Endodermal cell (in vitro differentiated cells): Measurements from ENCODE around the gene PKLR. TPM values are rescaled to one million over a fixed set of nuclear protein-coding genes. Genes with fewer than 3 reads are reported as not detected.

Experiments used
- DNase-seq: peaks from one replicate; pipeline ENCODE4 v3.0.0-alpha.2; 2017
- H3K27ac ChIP-seq: 2 replicates; pipeline ENCODE4 v1.5.1; 2013; ENCODE audit warnings: mild to moderate bottlenecking, low read depth, low read length, moderate library complexity
- H3K27me3 ChIP-seq: 2 replicates; pipeline ENCODE4 v1.6.1; 2013; ENCODE audit warnings: mild to moderate bottlenecking, low read length, moderate library complexity; ENCODE audit not compliant: insufficient read depth, control insufficient read depth, poor library complexity, severe bottlenecking
- H3K36me3 ChIP-seq: 2 replicates; pipeline ENCODE4 v1.7.0; 2013; ENCODE audit warnings: mild to moderate bottlenecking, low read length, moderate library complexity; ENCODE audit not compliant: control insufficient read depth, insufficient read depth
- H3K4me1 ChIP-seq: one replicate; pipeline ENCODE4 v1.7.0; 2013; ENCODE audit warnings: low read length; ENCODE audit not compliant: control insufficient read depth, insufficient read depth
- H3K4me3 ChIP-seq: 2 replicates; pipeline ENCODE4 v1.5.1; 2013; ENCODE audit warnings: mild to moderate bottlenecking, low read length, moderate library complexity
- H3K9ac ChIP-seq: 2 replicates; pipeline ENCODE4 v1.6.1; 2013; ENCODE audit warnings: mild to moderate bottlenecking, low read length, moderate library complexity; ENCODE audit not compliant: poor library complexity, severe bottlenecking; ENCODE audit errors: extremely low read depth
- H3K9me3 ChIP-seq: 2 replicates; pipeline ENCODE4 v1.6.1; 2013; ENCODE audit warnings: mild to moderate bottlenecking, low read length, moderate library complexity; ENCODE audit not compliant: control insufficient read depth
- H3K27ac Mint-ChIP-seq: 2 replicates; pipeline ENCODE4 v1.8.0; 2020; ENCODE audit warnings: mixed read lengths
- H3K27me3 Mint-ChIP-seq: 2 replicates; pipeline ENCODE4 v1.8.0; 2021; ENCODE audit warnings: mild to moderate bottlenecking, mixed read lengths; ENCODE audit not compliant: insufficient read depth
- H3K36me3 Mint-ChIP-seq: 2 replicates; pipeline ENCODE4 v1.8.0; 2020; ENCODE audit warnings: low read depth, mixed read lengths
- H3K4me1 Mint-ChIP-seq: 2 replicates; pipeline ENCODE4 v1.8.0; 2020; ENCODE audit warnings: mixed read lengths
- H3K4me3 Mint-ChIP-seq: 2 replicates; pipeline ENCODE4 v1.8.0; 2020; ENCODE audit warnings: mild to moderate bottlenecking, moderate library complexity, mixed read lengths
- H3K9me3 Mint-ChIP-seq: 2 replicates; pipeline ENCODE4 v1.8.0; 2020; ENCODE audit warnings: mild to moderate bottlenecking, mixed read lengths
- whole genome bisulfite sequencing, 2 experiments: methylation state at CpG; one replicate each; pipeline versions ENCODE4 v1.1.5 to v1.1.7; 2013; ENCODE audit warnings: missing lambda C conversion rate in 2 of 2, mixed read lengths in 1 of 2; ENCODE audit not compliant: insufficient coverage in 1 of 2, insufficient read length in 1 of 2; 5-methylcytosine and 5-hydroxymethylcytosine counted together
- total RNA-seq, 2 donors: library from RNA; stranded (reverse); fragmentation: NEBNext Ultra II Directional in 1 of 2; extraction: Animal tissue kit (Norgen Biotek cat#: 25700) in 1 of 2; gene quantifications; 2 replicates in 1 of 2; 3 replicates in 1 of 2; pipeline ENCODE4 v1.2.1, GENCODE V29; 2021
- TF ChIP-seq, protein P1 (sequence below): fragments of 200-600 bp; sonication (generic); conservative IDR thresholded peaks from 2 replicates; pipeline ENCODE4 v1.5.0; 2021; ENCODE audit warnings: antibody characterized with exemption, mild to moderate bottlenecking

The PKLR gene
- total RNA-seq, 2 donors from 2014 or later, result 0.40 TPM; not detected in 1

DNA sequence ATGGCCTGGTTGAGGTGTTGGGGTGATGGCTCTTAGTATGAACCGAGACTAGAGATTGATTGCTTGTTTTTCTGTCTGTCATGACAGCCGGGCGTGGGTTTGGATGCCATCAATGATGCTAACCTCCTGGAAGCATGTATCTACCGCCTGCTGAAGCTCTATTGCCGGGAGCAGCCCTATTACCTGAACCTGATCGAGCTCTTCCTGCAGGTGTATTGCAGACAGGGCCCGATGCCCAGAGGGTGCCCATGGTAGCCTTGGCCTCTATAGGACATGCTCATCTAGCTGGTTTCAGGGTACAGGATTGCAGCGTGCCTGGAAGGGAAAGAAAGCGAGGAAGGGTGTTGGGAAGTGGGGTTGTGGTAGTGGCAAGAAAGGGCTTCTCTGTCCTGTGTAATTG lies 16.8 kb upstream of the PKLR start:
- WGBS, 2 experiments, result 96 to 100% methylated on average over 3 to 9 of the region's 9 CpGs
- Mint-ChIP-seq H3K4me3 (no peak overlapping the region), H3K4me1 (peaks cover 23% of the 10 kb centered on the region)

DNA sequence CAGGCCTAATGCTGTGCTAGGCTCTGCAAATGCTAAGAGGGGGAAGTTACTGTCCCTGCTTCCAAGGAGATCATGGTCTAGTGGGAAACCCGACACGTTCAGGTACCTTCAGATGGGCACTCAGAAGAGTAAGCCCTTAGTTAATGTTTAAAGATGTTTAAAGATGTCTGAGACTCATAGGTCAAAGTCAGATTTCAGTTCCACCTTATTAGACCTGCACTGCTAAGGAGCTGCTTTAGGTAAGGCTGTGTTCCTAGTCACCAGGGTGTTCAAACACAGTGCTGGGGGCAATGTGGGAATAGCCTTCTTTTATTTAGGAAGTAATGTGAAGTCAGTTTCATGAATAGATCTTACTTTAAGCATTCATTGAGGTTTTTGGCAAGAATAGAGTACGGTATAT lies 15.7 kb upstream of the PKLR start:
- H3K36me3 ChIP-seq, result peaks cover 64% of the 10 kb centered on the region
- WGBS, 2 experiments, result 96 to 97% methylated on average over 3 of the region's 3 CpGs
- H3K9me3 Mint-ChIP-seq, result no peaks in the 10 kb centered on the region
- peaks cover 1% of the 10 kb centered on the region for H3K4me1 ChIP-seq
- peaks cover 7% of the 10 kb centered on the region for H3K27me3 Mint-ChIP-seq
- no peaks in the 10 kb centered on the region for H3K9me3 ChIP-seq
- TF ChIP-seq, protein P1, sequence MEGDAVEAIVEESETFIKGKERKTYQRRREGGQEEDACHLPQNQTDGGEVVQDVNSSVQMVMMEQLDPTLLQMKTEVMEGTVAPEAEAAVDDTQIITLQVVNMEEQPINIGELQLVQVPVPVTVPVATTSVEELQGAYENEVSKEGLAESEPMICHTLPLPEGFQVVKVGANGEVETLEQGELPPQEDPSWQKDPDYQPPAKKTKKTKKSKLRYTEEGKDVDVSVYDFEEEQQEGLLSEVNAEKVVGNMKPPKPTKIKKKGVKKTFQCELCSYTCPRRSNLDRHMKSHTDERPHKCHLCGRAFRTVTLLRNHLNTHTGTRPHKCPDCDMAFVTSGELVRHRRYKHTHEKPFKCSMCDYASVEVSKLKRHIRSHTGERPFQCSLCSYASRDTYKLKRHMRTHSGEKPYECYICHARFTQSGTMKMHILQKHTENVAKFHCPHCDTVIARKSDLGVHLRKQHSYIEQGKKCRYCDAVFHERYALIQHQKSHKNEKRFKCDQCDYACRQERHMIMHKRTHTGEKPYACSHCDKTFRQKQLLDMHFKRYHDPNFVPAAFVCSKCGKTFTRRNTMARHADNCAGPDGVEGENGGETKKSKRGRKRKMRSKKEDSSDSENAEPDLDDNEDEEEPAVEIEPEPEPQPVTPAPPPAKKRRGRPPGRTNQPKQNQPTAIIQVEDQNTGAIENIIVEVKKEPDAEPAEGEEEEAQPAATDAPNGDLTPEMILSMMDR, result no peak
- no peak overlapping the region for H3K4me3 Mint-ChIP-seq
- no peak overlapping the region for H3K4me3 ChIP-seq
- H3K9ac ChIP-seq, result no peak overlapping the region
- H3K27ac Mint-ChIP-seq, result no peak overlapping the region
- no peaks in the 10 kb centered on the region for H3K27me3 ChIP-seq
- no peak overlapping the region for H3K27ac ChIP-seq
- H3K36me3 Mint-ChIP-seq, result peaks cover 49% of the 10 kb centered on the region
- H3K4me1 Mint-ChIP-seq, result peaks cover 16% of the 10 kb centered on the region
- DNase-seq, result no peak

More for the DNA sequence above, 16.8 kb upstream of the PKLR start:
- no peak overlapping the region for H3K9ac ChIP-seq
- H3K36me3 Mint-ChIP-seq, result peaks cover 40% of the 10 kb centered on the region
- no peak overlapping the region for H3K27ac ChIP-seq
- H3K27me3 ChIP-seq, result no peaks in the 10 kb centered on the region
- TF ChIP-seq, protein P1, result no peak
- H3K4me1 ChIP-seq, result peaks cover 3% of the 10 kb centered on the region
- H3K9me3 ChIP-seq, result no peaks in the 10 kb centered on the region
- DNase-seq, result peak; percentile 40
- H3K4me3 ChIP-seq, result no peak overlapping the region
- H3K27me3 Mint-ChIP-seq, result peaks cover 14% of the 10 kb centered on the region
- peaks cover 56% of the 10 kb centered on the region for H3K36me3 ChIP-seq
- no peak overlapping the region for H3K27ac Mint-ChIP-seq
- no peaks in the 10 kb centered on the region for H3K9me3 Mint-ChIP-seq

DNA sequence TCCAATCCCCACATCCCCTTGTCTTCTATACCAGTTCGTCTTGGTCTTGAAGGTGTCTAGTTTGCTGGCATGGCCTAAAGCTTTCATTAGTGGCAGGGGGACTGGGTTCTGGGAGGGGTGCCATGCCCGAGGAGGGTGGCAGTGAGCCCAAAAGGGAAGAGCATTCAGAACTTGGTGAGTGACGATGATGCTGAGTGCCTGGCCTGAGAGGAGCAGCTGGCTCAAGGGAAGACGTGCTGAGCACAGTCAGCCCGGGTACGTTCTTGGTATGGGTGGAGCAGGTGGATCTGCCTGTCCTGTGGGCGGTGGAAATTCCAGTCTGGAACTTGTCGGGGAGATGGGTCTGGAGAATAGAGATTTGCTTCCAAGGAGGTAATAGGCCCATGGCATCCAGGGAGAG lies 12.0 kb upstream of the PKLR start:
- H3K4me3 Mint-ChIP-seq, result no peak overlapping the region
- H3K4me1 Mint-ChIP-seq, result peaks cover 4% of the 10 kb centered on the region
- WGBS, 2 experiments, result 92 to 94% methylated on average over 8 of the region's 8 CpGs
- Histone ChIP-seq H3K4me3 (no peak overlapping the region), H3K27ac (no peak overlapping the region), H3K27me3 (no peaks in the 10 kb centered on the region), H3K4me1 (peaks cover 4% of the 10 kb centered on the region), H3K36me3 (peaks cover 52% of the 10 kb centered on the region), H3K9me3 (no peaks in the 10 kb centered on the region), H3K9ac (no peak overlapping the region)
- H3K9me3 Mint-ChIP-seq, result no peaks in the 10 kb centered on the region
- no peak overlapping the region for H3K27ac Mint-ChIP-seq
- peak; percentile 32 for DNase-seq
- peaks cover 55% of the 10 kb centered on the region for H3K36me3 Mint-ChIP-seq
- no peaks in the 10 kb centered on the region for H3K27me3 Mint-ChIP-seq
- TF ChIP-seq, protein P1, result no peak
